Adrenal gland (tissue), 12 donors: ENCODE data around the gene DIAPH1. TPM values are rescaled to one million over a fixed set of nuclear protein-coding genes. Genes with fewer than 3 reads are reported as not detected.

Experiments used
- DNase-seq, 7 donors: peaks; one replicate each; pipeline ENCODE4 v3.0.0-alpha.2; 2019 to 2020
- H3K27ac ChIP-seq, 5 donors: fragments of 200-600 bp; sonication (generic) in 4 of 5; 1 replicate in 3 of 5; 2 replicates in 2 of 5; pipeline versions ENCODE4 v1.5.1 to v1.8.0; 2016 to 2020; ENCODE audit warnings: mild to moderate bottlenecking in 1 of 5
- H3K27me3 ChIP-seq: fragments of 200-600 bp; 2 replicates; pipeline ENCODE4 v1.8.0; 2021
- H3K36me3 ChIP-seq, 2 donors: fragments of 200-600 bp; replicated peaks in 1 of 2; 1 replicate in 1 of 2; 2 replicates in 1 of 2; pipeline versions ENCODE4 v1.5.1 to v1.8.0; 2018 to 2022
- H3K4me1 ChIP-seq, 2 donors: fragments of 200-600 bp; replicated peaks in 1 of 2; 1 replicate in 1 of 2; 2 replicates in 1 of 2; pipeline versions ENCODE4 v1.5.1 to v1.8.0; 2018 to 2021
- H3K4me3 ChIP-seq, 4 donors: fragments of 200-600 bp; sonication (generic) in 3 of 4; one replicate each; pipeline ENCODE4 v1.5.1; 2016 to 2018
- H3K9me3 ChIP-seq, 3 donors: fragments of 200-600 bp; sonication (generic) in 1 of 3; replicated peaks in 1 of 3; 1 replicate in 2 of 3; 2 replicates in 1 of 3; pipeline versions ENCODE4 v1.5.1 to v1.8.0; 2016 to 2021
- CTCF ChIP-seq, 6 experiments: fragments of 450-650 bp in 4 of 6; fragments of 200-600 bp in 2 of 6; sonication (generic) in 1 of 6; IDR thresholded peaks; 1 replicate in 5 of 6; 2 replicates in 1 of 6; pipeline versions ENCODE4 v1.5.1 to v1.8.0; 2016 to 2021; ENCODE audit warnings: antibody characterized with exemption in 6 of 6, mild to moderate bottlenecking in 2 of 6, moderate library complexity in 1 of 6
- POLR2A ChIP-seq, 2 donors: fragments of 450-650 bp; IDR thresholded peaks; one replicate each; pipeline ENCODE4 v1.6.1; 2017; ENCODE audit warnings: antibody characterized with exemption in 2 of 2, mild to moderate bottlenecking in 2 of 2, moderate library complexity in 1 of 2
- WGBS, 4 donors: extraction: QIAGEN DNeasy Blood & Tissue Kit in 2 of 4; methylation state at CpG; one replicate each; pipeline versions ENCODE4 v1.1.5 to v1.1.7; 2013 to 2017; 5-methylcytosine and 5-hydroxymethylcytosine counted together
- intact Hi-C, 2 donors: fragments of 100-400 bp; cut with DNase I; formaldehyde crosslinking; loops; one replicate each; pipeline versions ENCODE4 v1.14.1 to v1.15.0; 2022 to 2023
- polyA plus RNA-seq, 3 donors: library from polyadenylated mRNA; stranded (reverse); fragments of 200-250 nt in 2 of 3; fragments of 350-450 nt in 1 of 3; fragmentation: Illumina TruSeq in 1 of 3; extraction: RNeasy Lipid Tissue Mini Kit (QIAGEN cat#74804) in 1 of 3; gene quantifications; one replicate each; pipeline ENCODE4 v1.2.3, GENCODE V29; 2013 to 2014
- total RNA-seq, 9 donors: library from RNA; depleted of rRNA in 4 of 9; stranded (reverse); fragments of >200 nt in 4 of 9; fragments of 120-200 nt in 1 of 9; fragmentation: NEBNext Ultra II Directional in 1 of 9; extraction: Animal tissue kit (Norgen Biotek cat#: 25700) in 1 of 9; gene quantifications; one replicate each; pipeline versions ENCODE4 v1.1.0 to v1.2.4, GENCODE V29; 2013 to 2023
- donor health status: healthy with polysubstance abuse.
- donor health status: Bipolar disorder and iron deficiency.
- donor health status: DM: yes; HTN: yes; CAD: no.
- donor health status: DM: no; HTN: no; CAD: no.
- donor health status: DM: no; HTN: no; CAD: no.
- donor health status: DM: yes; HTN: yes; CAD: no.

Gene DIAPH1
- total and polyA plus RNA-seq, 12 donors = 17.8 to 91.2 (median 48.8) TPM

GRCh38 chr5:141524604-141525597 is 93.9 kb downstream of the DIAPH1 start:
- Histone ChIP-seq H3K4me1 (peaks cover 46 to 61% of the 10 kb centered on the region in 2 donors), H3K9me3 (no peaks in the 10 kb centered on the region), H3K36me3 (peaks cover 0 to 22% of the 10 kb centered on the region in 2 donors), H3K27me3 (no peaks in the 10 kb centered on the region), H3K27ac (peak overlapping the region; percentile 6 to 81 (median 36)), H3K4me3 (no peak overlapping the region)
- TF ChIP-seq POLR2A (IDR thresholded peaks at IDR 0.05) (no peak), CTCF (IDR thresholded peaks at IDR 0.05) (peak; percentile 99 to 100 (median 100))
- 28 to 57% (median 32%) methylated on average over 7 to 12 of the region's 12 CpGs for WGBS, 4 donors
- peak; percentile 91 to 98 (median 94) for DNase-seq
- intact Hi-C loops = loop anchor here (10.0 kb wide), 2 partner anchors 100 to 110 kb away; partner anchors contain the start of genes PCDHGA10 (in 1 of the 2), PCDHGA11 (in 1 of the 2) and PCDHGB7 (in 1 of the 2)

DNA sequence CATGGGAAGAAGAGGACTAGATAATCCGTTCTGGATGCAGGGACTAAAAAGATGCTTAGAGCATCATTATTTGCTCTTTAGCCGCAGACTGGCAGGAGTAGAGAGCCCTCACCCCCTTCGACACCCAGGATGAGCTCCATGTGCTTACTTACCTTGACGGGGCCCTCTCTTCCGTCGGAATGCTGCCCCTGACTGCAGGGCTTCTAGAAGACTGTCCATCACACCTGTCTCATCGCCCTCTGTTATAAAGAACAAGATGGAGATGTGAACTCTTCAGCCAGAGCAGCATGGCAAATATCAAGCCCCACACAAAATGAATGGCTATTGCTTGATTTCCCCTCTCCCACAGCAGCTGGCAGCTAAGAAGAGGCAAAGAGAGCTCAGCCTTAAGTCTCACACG is 94.8 kb downstream of the DIAPH1 start:
- Histone ChIP-seq H3K4me1 (peaks cover 37 to 54% of the 10 kb centered on the region in 2 donors), H3K36me3 (peaks cover 0 to 24% of the 10 kb centered on the region in 2 donors), H3K27me3 (no peaks in the 10 kb centered on the region), H3K27ac (peak overlapping the region in 2 of 5 donors; percentile 37 to 77), H3K4me3 (no peak overlapping the region), H3K9me3 (no peaks in the 10 kb centered on the region)
- TF ChIP-seq CTCF (IDR thresholded peaks at IDR 0.05) (no peak), POLR2A (IDR thresholded peaks at IDR 0.05) (no peak)
- intact Hi-C loops = loop anchor here (10.0 kb wide), 2 partner anchors 99 to 109 kb away; partner anchors contain the start of genes PCDHGA10 (in 1 of the 2), PCDHGA11 (in 1 of the 2) and PCDHGB7 (in 1 of the 2)
- WGBS, 4 donors = 81 to 89% (median 85%) methylated on average over 8 of the region's 8 CpGs
- DNase-seq = no peak

DNA sequence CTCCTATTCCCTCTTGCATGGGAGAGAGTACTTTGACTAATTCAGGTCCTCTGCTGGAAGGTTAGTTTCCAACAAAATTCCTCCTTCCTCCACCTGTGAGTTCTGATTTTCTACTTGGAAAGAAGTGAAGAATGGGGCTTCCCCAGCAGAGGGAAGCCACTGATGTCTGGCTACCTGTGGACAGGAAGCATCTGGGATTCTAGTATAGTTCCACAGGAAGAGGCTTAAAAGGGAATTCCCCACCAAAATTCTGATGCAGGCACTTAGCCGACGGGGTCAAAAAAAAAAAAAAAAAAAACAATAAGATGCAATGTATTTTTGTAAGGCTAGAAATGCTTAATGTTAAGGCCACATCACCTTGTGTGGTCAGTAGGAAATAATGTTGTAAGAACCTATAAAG is 96.5 kb downstream of the DIAPH1 start:
- 52 to 63% (median 56%) methylated on average over 2 of the region's 2 CpGs for WGBS, 4 donors
- Histone ChIP-seq H3K27ac (peak overlapping the region in 3 of 5 donors; percentile 52 to 93 (median 87)), H3K36me3 (peaks cover 0 to 25% of the 10 kb centered on the region in 2 donors), H3K4me3 (no peak overlapping the region), H3K4me1 (peaks cover 23 to 43% of the 10 kb centered on the region in 2 donors), H3K27me3 (no peaks in the 10 kb centered on the region), H3K9me3 (no peaks in the 10 kb centered on the region)
- intact Hi-C loops = loop anchor here (10.0 kb wide), 2 partner anchors 98 to 108 kb away; partner anchors contain the start of genes PCDHGA10 (in 1 of the 2), PCDHGA11 (in 1 of the 2) and PCDHGB7 (in 1 of the 2)
- no peak for TF ChIP-seq CTCF (IDR thresholded peaks at IDR 0.05)
- TF ChIP-seq POLR2A (IDR thresholded peaks at IDR 0.05) = no peak
- no peak for DNase-seq

DNA sequence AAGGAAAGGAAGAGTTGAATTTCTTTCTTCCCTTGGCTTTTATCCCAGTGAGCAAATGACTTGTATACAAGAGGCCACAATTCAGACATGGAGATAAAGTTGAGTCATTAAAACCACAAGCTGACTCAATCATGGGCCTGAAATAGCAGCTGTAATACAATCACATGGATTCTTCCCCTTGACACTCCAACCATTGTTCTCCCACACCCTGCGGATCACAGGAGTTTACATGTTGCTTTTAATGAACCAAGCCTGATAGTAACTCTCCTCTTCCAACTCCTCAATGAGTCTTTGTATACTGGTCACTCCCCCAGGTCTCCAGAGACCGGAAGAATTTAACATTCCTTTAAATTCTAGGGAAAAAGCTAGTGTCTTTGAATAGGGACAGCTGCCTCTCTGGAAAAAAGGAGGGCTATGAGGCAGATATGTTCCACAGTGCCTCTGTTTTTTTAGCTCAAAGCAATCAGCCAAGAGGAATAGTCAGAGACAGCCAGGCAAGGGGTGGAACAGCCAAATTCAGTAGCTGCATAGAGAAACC is 97.5 kb downstream of the DIAPH1 start:
- intact Hi-C loops = loop anchor here (10.0 kb wide), 2 partner anchors 97 to 107 kb away; partner anchors contain the start of genes PCDHGA10 (in 1 of the 2), PCDHGA11 (in 1 of the 2) and PCDHGB7 (in 1 of the 2)
- Histone ChIP-seq H3K9me3 (no peaks in the 10 kb centered on the region), H3K27ac (peak overlapping the region in 4 of 5 donors; percentile 14 to 93 (median 70)), H3K27me3 (no peaks in the 10 kb centered on the region), H3K4me1 (peaks cover 23 to 43% of the 10 kb centered on the region in 2 donors), H3K36me3 (peaks cover 0 to 23% of the 10 kb centered on the region in 2 donors), H3K4me3 (no peak overlapping the region)
- TF ChIP-seq POLR2A (IDR thresholded peaks at IDR 0.05) (peak in 1 of 2 donors; percentile 37), CTCF (IDR thresholded peaks at IDR 0.05) (no peak)
- 28 to 47% (median 39%) methylated on average over 2 of the region's 2 CpGs for WGBS, 4 donors
- DNase-seq = peak in 6 of 7 donors; percentile 45 to 65 (median 58)
